PC-3 (cell line): ENCODE data around the gene GAL3ST1. TPM values are rescaled to one million over a fixed set of nuclear protein-coding genes. Genes with fewer than 3 reads are reported as not detected.
"Not testable (repeated sequence)": the region's sequence is repeated elsewhere in the genome, so short reads cannot be mapped to it uniquely, and the experiment has no call there.

ENCODE experiments used
- ATAC-seq: fragments of 200-7000 bp; cut with Tn5 transposase; 2 replicates; pipeline ENCODE4 v1.9.1; 2020; ENCODE audit warnings: mild to moderate bottlenecking, moderate library complexity
- BruUV-seq: library from RNA; stranded (reverse); fragments of 400-500 nt; replicated peaks from 2 replicates; lab custom pipeline; 2021; lab: Mats Ljungman, UMichigan
- CTCF ChIA-PET: fragments of 300-600 bp; sonication (Branson Sonifier 250); formaldehyde crosslinking; loops from one replicate; lab custom pipeline; 2022; ENCODE audit warnings: antibody characterized with exemption; lab: Charles Lee
- POLR2A ChIA-PET: fragments of 300-600 bp; sonication (Branson Sonifier 250); formaldehyde crosslinking; loops from one replicate; lab custom pipeline; 2022; ENCODE audit warnings: antibody characterized with exemption; ENCODE audit not compliant: unreplicated experiment; lab: Charles Lee
- DNase-seq: peaks from one replicate; pipeline ENCODE4 v3.0.0-alpha.2; 2015
- H2AFZ ChIP-seq: fragments of 300-600 bp; sonication (generic); 2 replicates; pipeline ENCODE4 v1.6.0; 2016; ENCODE audit warnings: antibody characterized with exemption, low read length
- H3F3A ChIP-seq: fragments of 300-600 bp; sonication (generic); one replicate; pipeline ENCODE4 v1.6.0; 2017; ENCODE audit warnings: antibody characterized with exemption, low read length, control low read depth, mild to moderate bottlenecking; ENCODE audit not compliant: unreplicated experiment
- H3K27ac ChIP-seq: fragments of 300-600 bp; sonication (generic); 2 replicates; pipeline ENCODE4 v1.5.1; 2016; ENCODE audit warnings: mild to moderate bottlenecking, low read length
- H3K27me3 ChIP-seq: fragments of 300-600 bp; sonication (generic); 2 replicates; pipeline ENCODE4 v1.6.1; 2016; ENCODE audit warnings: low read length, mixed read lengths
- H3K36me3 ChIP-seq: fragments of 300-600 bp; sonication (generic); 2 replicates; pipeline ENCODE4 v1.6.1; 2016; ENCODE audit warnings: low read depth, mixed run types, low read length, mixed read lengths
- H3K4me1 ChIP-seq: fragments of 300-600 bp; sonication (generic); 2 replicates; pipeline ENCODE4 v1.5.1; 2016; ENCODE audit warnings: low read length; ENCODE audit not compliant: insufficient read depth
- H3K4me2 ChIP-seq: fragments of 300-600 bp; sonication (generic); 2 replicates; pipeline ENCODE4 v1.6.0; 2016; ENCODE audit warnings: low read length
- H3K4me3 ChIP-seq: fragments of 300-600 bp; sonication (generic); 2 replicates; pipeline ENCODE4 v1.5.1; 2016; ENCODE audit warnings: mild to moderate bottlenecking, low read length, mixed read lengths
- H3K79me2 ChIP-seq: fragments of 300-600 bp; sonication (generic); 2 replicates; pipeline ENCODE4 v1.6.1; 2017; ENCODE audit warnings: low read length, mixed read lengths
- H3K9ac ChIP-seq: fragments of 300-600 bp; sonication (generic); 2 replicates; pipeline ENCODE4 v1.6.0; 2016; ENCODE audit warnings: mild to moderate bottlenecking, low read length
- H3K9me2 ChIP-seq: fragments of 300-600 bp; sonication (generic); replicated peaks from 2 replicates; pipeline ENCODE4 v1.6.1; 2016; ENCODE audit warnings: mixed run types, low read length, mixed read lengths
- H3K9me3 ChIP-seq: fragments of 300-600 bp; sonication (generic); 2 replicates; pipeline ENCODE4 v1.6.1; 2016; ENCODE audit warnings: low read length, mixed read lengths
- H4K20me1 ChIP-seq: fragments of 300-600 bp; sonication (generic); 2 replicates; pipeline ENCODE4 v1.6.1; 2016; ENCODE audit warnings: low read length, mixed read lengths
- EZH2 ChIP-seq: fragments of 300-600 bp; sonication (generic); IDR thresholded peaks from one replicate; pipeline ENCODE4 v1.6.1; 2017; ENCODE audit warnings: antibody characterized with exemption, mild to moderate bottlenecking, low read length; ENCODE audit not compliant: unreplicated experiment
- EZH2phosphoT487 ChIP-seq: fragments of 300-600 bp; sonication (generic); IDR thresholded peaks from 2 replicates; pipeline ENCODE4 v1.6.1; 2018; ENCODE audit warnings: mild to moderate bottlenecking, antibody characterized with exemption, low read length, borderline replicate concordance
- intact Hi-C: fragments of 100-400 bp; cut with micrococcal nuclease; formaldehyde crosslinking; loops from 2 replicates; pipeline ENCODE4 v1.9.0; 2023
- total RNA-seq: library from RNA; depleted of rRNA; stranded (reverse); fragments of >200 nt; gene quantifications from 2 replicates; pipeline ENCODE4 v1.2.3, GENCODE V29; 2014
- TF ChIP-seq, protein P1 (sequence below): fragments of 300-600 bp; sonication (generic); conservative IDR thresholded peaks from 2 replicates; pipeline ENCODE4 v1.5.1; 2017; ENCODE audit warnings: antibody characterized with exemption, low read depth, mild to moderate bottlenecking, low read length

Gene GAL3ST1
- total RNA-seq, 1 experiment from 2014 or later, result not detected

DNA sequence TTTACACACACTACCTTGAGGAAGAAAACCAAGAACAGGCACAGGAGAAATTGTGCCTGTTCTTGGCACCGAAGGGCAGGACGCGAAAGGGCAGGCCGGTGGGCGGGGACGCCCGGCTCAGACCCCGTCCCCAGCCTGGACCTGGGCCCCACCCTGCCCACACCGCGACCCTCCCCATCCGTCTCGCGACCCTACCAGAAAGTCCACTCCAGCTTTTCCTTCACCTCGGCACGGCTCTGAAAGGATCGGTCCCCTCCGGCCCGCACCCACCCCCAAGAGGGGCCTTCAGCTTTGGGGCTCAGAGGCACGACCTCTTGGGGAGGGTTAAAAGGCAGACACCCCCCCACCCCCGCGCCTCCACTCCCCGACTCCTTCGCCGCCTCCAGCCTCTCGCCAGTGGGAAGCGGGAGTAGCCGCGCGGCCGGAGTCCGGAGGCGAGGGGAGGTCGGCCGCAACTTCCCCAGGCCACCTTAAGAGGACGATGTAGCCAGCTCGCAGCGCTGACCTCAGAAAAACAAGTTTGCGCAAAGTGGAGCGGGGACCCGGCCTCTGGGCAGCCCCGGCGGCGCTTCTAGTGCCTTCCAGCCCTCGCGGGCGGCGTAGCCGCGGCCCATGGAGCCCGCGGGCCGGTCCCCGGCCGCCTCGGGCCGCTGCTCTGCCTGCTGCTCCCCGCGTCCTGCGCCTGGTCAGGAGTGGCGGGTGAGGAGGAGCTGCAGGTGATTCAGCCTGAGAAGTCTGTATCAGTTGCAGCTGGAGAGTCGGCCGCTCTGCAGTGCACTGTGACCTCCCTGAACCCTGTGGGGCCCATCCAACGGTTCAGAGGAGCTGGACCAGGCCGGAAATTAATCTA lies 32.3 kb downstream of the GAL3ST1 start:
- ATAC-seq (no peak), DNase-seq (no peak)
- Histone ChIP-seq H3K9ac (no peak overlapping the region), H2AFZ (no peak overlapping the region), H3K4me1 (no peaks in the 10 kb centered on the region), H3K27ac (no peak overlapping the region), H3K9me3 (no peaks in the 10 kb centered on the region), H3K79me2 (no peaks in the 10 kb centered on the region), H3K36me3 (no peaks in the 10 kb centered on the region), H3F3A (no peaks in the 10 kb centered on the region), H3K27me3 (no peaks in the 10 kb centered on the region), H3K9me2 (no peaks in the 10 kb centered on the region), H4K20me1 (no peaks in the 10 kb centered on the region), H3K4me2 (no peak overlapping the region), H3K4me3 (no peak overlapping the region)
- CTCF ChIA-PET, result no interaction called here
- no TSS peak for BruUV-seq
- POLR2A ChIA-PET, result no interaction called here
- intact Hi-C loops, result no loop called here
- TF ChIP-seq, protein P1, sequence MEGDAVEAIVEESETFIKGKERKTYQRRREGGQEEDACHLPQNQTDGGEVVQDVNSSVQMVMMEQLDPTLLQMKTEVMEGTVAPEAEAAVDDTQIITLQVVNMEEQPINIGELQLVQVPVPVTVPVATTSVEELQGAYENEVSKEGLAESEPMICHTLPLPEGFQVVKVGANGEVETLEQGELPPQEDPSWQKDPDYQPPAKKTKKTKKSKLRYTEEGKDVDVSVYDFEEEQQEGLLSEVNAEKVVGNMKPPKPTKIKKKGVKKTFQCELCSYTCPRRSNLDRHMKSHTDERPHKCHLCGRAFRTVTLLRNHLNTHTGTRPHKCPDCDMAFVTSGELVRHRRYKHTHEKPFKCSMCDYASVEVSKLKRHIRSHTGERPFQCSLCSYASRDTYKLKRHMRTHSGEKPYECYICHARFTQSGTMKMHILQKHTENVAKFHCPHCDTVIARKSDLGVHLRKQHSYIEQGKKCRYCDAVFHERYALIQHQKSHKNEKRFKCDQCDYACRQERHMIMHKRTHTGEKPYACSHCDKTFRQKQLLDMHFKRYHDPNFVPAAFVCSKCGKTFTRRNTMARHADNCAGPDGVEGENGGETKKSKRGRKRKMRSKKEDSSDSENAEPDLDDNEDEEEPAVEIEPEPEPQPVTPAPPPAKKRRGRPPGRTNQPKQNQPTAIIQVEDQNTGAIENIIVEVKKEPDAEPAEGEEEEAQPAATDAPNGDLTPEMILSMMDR, result no peak

GRCh38 chr22:30541511-30541910 lies 33.0 kb downstream of the GAL3ST1 start:
- H3K9ac ChIP-seq, POLR2A ChIA-PET, H3K79me2 ChIP-seq, H3K27me3 ChIP-seq, H4K20me1 ChIP-seq, H2AFZ ChIP-seq, H3K4me3 ChIP-seq, intact Hi-C loops, H3K27ac ChIP-seq, H3K36me3 ChIP-seq, H3K9me3 ChIP-seq, H3F3A ChIP-seq, BruUV-seq, H3K4me2 ChIP-seq, CTCF ChIA-PET, H3K4me1 ChIP-seq, H3K9me2 ChIP-seq, DNase-seq, ATAC-seq: not testable (repeated sequence)

DNA sequence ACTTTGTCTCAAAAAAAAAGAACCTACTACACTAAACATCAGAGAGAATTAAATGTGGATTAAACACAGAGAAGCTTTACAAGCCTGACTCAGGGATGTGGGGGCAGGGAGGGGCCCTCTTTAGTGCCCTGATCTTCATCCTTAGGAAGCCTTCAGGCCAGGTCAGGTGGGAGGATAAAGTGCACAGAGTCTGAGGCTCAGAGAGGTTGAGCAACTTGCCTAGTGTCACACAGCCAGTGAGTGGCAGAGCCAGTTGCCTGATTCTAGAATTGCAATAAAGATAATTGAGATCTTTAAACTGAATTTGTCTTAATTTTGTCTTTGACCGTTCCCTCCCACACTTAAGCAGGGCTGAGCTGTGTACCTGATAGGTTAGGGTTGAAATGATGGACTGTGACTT lies 35.1 kb downstream of the GAL3ST1 start:
- no peak for ATAC-seq
- Histone ChIP-seq H3K4me1 (no peaks in the 10 kb centered on the region), H2AFZ (no peak overlapping the region), H3K9ac (no peak overlapping the region), H3K4me3 (no peak overlapping the region), H3K4me2 (no peak overlapping the region), H3K27me3 (no peaks in the 10 kb centered on the region), H3K79me2 (no peaks in the 10 kb centered on the region), H3K9me2 (no peaks in the 10 kb centered on the region), H3K27ac (no peak overlapping the region), H3F3A (no peaks in the 10 kb centered on the region), H4K20me1 (no peaks in the 10 kb centered on the region), H3K36me3 (no peaks in the 10 kb centered on the region), H3K9me3 (no peaks in the 10 kb centered on the region)
- BruUV-seq, result no TSS peak
- CTCF ChIA-PET, result no interaction called here
- POLR2A ChIA-PET, result no interaction called here
- TF ChIP-seq EZH2phosphoT487, result no peak
- TF ChIP-seq, protein P1, result no peak
- TF ChIP-seq EZH2, result no peak
- intact Hi-C loops, result no loop called here
- DNase-seq, result no peak
